ENCODE data around the gene PDGFB. TPM values are rescaled to one million over a fixed set of nuclear protein-coding genes. Genes with fewer than 3 reads are reported as not detected.
A peak's percentile ranks its signal among the peaks of the same experiment; 100 is the strongest.

Gene PDGFB
- 10 to 100 TPM in 2 of 3 donors, 1 to 10 TPM in 1; 5.4 to 23.5 (median 18.0) TPM for polyA plus RNA-seq

- 0 to 1% (median 0%) methylated on average over 45 to 68 of the region's 68 CpGs for WGBS, 3 donors
- no peak within 1 kb of the TSS for H3K27ac ChIP-seq (ENCODE audit: low read depth, low read length)
Observed at GRCh38 chr22:39244496-39245129, at the start of gene PDGFB. PDGFB (minus strand) TSS chr22:39244982; CDS start chr22:39243963, 1,019 bp downstream.

- H3K27ac ChIP-seq (ENCODE audit: low read depth, low read length): no peak overlapping the region
- 66 to 88% (median 83%) methylated on average over 15 of the region's 15 CpGs for WGBS, 3 donors
Observed at GRCh38 chr22:39293766-39294368, 49.1 kb upstream of the PDGFB start.

DNA sequence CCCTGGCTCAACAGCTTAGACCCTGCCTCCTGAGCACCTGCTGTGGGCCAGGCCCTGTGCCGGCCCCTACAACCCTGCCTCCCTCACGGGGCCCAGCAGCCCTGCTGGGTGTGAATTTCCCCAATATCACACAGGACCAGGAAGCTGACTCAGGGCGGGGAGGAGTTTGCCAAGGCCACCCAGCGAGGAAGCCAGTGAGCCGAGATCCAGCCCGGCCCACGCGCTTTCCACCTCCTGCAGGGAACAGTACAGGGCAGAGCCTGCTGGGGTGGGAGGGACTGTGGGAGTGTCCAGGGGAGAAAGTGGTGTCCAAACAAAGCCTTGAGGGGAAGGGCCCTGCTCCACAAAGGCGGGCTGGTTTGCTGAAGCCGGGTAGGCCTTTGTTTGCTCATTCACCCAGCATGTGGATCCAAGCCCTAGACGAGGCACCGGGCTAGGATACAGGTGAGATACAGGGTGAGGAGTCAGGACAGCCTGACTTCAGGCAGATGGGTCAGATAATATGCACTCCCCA is 47.8 kb upstream of the PDGFB start:
- H3K27ac ChIP-seq (ENCODE audit: low read depth, low read length): peak overlapping the region; percentile 51
- WGBS, 3 donors: 11 to 20% (median 18%) methylated on average over 12 of the region's 12 CpGs

- H3K27ac ChIP-seq (ENCODE audit: low read depth, low read length): peak overlapping the region; percentile 51
- 62 to 80% (median 69%) methylated on average over 8 to 19 of the region's 19 CpGs for WGBS, 3 donors
Observed at GRCh38 chr22:39292031-39292462, 47.3 kb upstream of the PDGFB start.

DNA sequence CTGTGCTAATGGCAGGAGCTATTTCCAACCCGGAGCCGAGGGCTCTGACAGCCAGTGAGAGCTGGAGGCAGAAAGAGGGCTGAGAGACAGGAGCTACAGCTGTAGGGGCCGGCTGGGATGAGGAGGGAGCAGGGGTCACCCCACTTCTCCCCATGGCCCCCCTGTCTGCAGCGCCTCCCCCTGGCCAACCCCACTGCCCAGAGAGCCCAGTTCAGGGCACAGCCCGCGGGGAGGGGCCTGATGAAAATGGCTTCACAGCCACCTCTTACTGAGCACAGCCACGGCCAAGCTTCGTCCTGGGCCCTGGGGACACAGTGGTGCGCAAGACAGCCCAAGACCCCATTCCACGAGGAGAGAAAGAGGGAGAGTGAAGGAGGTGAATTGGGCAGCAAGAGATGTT is 46.7 kb upstream of the PDGFB start:
- no peak overlapping the region for H3K27ac ChIP-seq (ENCODE audit: low read depth, low read length)
- WGBS, 3 donors: 88 to 91% (median 89%) methylated on average over 9 to 10 of the region's 10 CpGs

GRCh38 chr22:39290724-39291161 is 46.0 kb upstream of the PDGFB start:
- 17 to 46% (median 42%) methylated on average over 17 of the region's 17 CpGs for WGBS, 3 donors
- H3K27ac ChIP-seq (ENCODE audit: low read depth, low read length): no peak overlapping the region

GRCh38 chr22:39289975-39290720 is 45.4 kb upstream of the PDGFB start:
- H3K27ac ChIP-seq (ENCODE audit: low read depth, low read length): no peak overlapping the region
- 70 to 89% (median 85%) methylated on average over 16 of the region's 16 CpGs for WGBS, 3 donors

DNA sequence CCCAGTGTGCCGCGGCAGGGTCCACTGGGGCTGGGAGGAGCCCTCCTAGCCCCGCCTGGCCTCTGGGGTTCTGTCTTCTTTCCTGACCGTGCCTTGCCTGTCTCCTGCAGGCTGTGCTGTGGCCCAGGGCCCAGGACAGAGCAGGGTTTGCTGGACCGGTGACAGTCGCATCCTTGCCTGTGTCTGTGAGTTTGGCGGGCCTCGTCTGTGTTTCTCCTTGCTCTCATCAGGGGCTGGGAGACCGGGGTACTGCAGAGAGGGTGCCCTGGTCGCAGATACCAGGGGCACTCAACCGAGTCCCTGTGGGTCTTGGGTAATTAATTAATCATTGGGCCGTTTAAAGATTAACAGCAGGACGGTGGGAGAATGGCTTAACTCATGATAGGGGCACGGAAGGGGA is 44.8 kb upstream of the PDGFB start:
- WGBS, 3 donors: 45 to 79% (median 74%) methylated on average over 14 of the region's 14 CpGs
- no peak overlapping the region for H3K27ac ChIP-seq (ENCODE audit: low read depth, low read length)

DNA sequence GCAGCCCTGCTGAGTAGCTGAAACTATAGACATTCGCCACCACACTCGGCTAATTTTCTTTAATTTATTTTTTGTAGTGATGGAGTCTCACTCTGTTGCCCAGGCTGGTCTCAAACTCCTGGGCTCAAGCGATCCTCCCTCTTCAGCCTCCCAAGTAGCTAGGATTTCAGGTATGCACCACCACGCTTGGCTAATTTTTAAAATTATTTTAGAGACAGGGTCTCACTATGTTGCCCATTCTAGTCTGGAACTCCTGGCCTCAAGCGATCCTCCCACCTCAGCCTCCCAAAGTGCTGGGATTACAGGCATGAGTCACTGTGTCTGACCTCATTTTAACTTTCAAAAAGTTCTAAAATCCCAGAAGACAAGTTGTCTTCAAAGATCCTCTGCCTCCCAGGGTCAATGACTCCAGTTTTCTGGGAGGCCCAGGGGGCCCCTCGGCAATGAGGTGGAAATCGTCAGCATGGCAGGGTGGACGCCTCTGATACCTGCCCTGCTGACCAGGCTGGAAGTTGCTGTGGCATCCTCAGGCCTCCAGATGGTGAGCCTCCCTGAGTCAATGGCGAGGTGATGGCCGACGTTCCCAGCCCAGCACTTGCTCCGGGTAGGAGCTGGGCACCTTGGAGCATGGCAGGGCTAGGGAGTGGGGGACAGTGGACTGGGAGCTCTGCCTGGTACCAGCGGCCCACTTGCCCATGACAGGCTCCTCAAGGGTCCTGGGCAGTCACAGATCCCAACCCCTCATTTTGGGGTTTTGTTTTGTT is 43.5 kb upstream of the PDGFB start:
- H3K27ac ChIP-seq (ENCODE audit: low read depth, low read length): no peak overlapping the region
- WGBS, 3 donors: 94 to 95% (median 95%) methylated on average over 13 of the region's 13 CpGs

DNA sequence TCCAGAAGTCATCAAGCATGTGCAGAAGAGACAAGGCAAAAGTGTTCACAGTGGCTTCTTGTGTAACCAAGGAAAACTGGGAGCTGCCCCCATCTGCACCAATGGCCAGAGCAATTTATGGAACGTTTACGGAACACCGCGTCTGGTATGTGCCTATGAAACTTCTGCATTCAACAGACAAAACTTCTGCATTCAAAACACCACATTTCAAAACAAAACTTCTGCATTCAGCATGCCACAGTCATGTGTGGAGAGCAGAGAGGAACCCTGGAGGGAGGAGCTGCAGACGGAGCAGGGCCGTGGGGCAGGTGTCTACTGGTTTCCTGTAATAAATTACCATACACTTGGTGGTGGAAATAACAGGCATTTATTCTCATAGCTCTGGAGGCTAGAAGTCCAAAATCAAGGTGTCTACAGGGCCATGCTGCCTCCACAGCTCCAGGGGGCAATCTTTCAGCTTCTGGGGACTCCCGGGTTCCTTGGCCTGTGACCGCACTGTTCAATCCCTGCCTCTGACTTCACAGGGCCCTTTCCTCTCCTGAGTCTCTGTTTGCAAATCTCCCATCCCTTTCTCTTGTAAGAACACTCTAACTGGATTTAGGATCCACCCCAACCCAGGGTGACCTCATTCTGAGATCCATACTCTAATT is 42.4 kb upstream of the PDGFB start:
- 48 to 78% (median 54%) methylated on average over 8 of the region's 8 CpGs for WGBS, 3 donors
- H3K27ac ChIP-seq (ENCODE audit: low read depth, low read length): no peak overlapping the region

DNA sequence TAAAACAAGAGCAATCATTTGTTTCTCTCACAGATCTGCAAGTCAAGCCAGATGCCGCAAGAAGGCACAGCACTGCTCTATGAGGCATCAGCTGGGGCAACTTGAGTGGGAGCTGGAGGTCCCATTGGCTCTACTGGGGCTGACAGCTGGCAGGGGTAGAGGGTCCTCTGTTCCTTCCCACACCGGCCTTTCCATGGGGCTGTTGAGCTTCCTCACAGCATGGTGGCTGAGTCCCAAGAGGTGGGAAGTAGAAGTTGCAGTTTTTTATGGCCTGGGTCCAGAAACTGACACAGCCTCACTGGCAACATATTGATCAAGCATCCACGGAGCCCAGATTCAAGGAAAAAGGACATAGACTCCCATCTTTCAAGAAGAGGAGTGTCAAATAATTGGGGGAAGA is 40.2 kb upstream of the PDGFB start:
- WGBS, 3 donors: 82 to 87% (median 85%) methylated on average over 3 of the region's 3 CpGs
- no peak overlapping the region for H3K27ac ChIP-seq (ENCODE audit: low read depth, low read length)

DNA sequence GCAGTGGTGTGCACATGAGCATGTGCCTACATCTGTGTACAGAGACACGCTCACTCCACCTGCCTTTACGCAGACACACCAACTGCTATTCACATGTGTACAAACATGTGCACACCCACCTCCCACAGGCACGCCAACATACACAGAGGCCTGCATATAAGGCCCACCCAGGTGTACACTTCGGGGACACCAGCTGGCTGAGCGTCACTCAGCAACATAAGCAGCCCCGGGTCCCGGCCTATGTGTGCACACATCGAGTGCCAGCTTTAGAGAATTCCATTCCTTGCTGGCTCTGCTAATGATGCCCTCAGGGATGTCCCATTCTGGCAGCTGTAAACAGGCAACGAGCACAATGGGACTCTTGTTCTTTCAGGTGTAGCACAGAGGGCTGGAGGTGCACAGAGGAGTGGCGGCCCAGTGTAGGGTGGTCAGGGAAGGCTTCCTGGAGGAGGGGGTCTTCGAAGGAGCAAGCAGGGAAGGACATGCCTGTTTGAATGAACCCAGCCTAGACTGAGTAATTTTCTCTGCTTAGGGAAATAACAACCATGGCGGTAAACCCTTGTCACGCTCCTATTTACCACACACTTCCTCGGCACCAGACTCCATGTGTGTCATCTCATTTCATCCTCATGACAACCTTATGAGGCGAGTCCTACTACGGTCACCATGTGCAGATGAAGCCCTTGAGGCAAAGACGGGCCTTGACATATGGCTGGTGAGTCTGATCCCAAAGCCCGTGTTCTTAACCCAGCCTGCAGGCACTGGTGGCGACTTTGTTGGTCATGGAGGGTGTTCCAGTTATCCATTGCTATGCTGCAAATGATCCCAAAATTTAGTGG is 39.6 kb upstream of the PDGFB start:
- WGBS, 3 donors: 90 to 91% (median 90%) methylated on average over 19 of the region's 19 CpGs
- no peak overlapping the region for H3K27ac ChIP-seq (ENCODE audit: low read depth, low read length)

DNA sequence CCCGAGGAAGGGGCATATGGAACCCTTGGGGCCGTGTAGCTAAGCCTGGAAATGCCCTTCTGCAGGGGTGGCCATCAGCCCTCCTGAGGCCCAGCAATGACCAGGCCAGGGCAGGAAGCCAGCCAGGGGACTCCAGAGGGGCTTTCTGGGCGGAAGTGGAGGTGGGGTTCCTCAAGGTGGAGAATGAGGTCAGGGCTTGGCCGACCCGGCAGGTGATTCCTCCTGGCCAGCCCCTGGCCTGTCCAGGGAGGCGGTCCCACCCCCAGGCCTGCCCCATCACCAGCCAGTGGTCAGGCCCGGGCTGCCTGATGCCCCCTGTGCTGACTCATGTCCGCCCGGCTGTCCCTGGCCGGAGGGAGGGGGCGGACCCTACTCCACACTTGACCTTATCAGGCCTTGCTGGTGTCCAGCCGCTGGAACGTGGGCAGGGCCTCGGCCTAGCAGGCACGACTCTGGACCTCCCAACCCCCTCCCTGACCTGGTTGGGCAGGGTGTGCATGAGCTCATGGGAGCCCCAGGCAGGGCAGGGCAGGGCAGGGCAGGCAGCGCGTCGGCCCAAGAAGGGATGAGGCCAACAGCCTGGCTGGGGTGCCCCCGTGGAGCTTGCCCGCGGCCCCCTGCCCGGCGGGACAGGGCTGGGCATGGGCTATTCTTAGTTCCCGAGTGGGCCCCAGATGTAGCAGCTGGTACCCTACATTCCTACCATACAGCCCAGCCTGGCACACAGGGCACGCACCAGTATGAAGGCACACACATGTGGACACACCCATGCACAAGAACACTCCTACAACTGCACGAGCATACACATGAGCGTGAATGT is 38.8 kb upstream of the PDGFB start:
- WGBS, 3 donors: 55 to 86% (median 67%) methylated on average over 25 to 27 of the region's 27 CpGs
- H3K27ac ChIP-seq (ENCODE audit: low read depth, low read length): no peak overlapping the region

- WGBS, 3 donors: 57 to 82% (median 66%) methylated on average over 6 to 9 of the region's 9 CpGs
- no peak overlapping the region for H3K27ac ChIP-seq (ENCODE audit: low read depth, low read length)
Observed at GRCh38 chr22:39282645-39283321, 38.0 kb upstream of the PDGFB start.

GRCh38 chr22:39281126-39281525 is 36.3 kb upstream of the PDGFB start:
- WGBS, 3 donors: 79 to 93% (median 82%) methylated on average over 6 of the region's 6 CpGs
- no peak overlapping the region for H3K27ac ChIP-seq (ENCODE audit: low read depth, low read length)

GRCh38 chr22:39280250-39280649 is 35.5 kb upstream of the PDGFB start:
- no peak overlapping the region for H3K27ac ChIP-seq (ENCODE audit: low read depth, low read length)
- 81 to 94% (median 83%) methylated on average over 7 of the region's 7 CpGs for WGBS, 3 donors
